ENCODE data around the gene GGTA1.
"Not testable (repeated sequence)": the region's sequence is repeated elsewhere in the genome, so short reads cannot be mapped to it uniquely, and the experiment has no call there.

Gene GGTA1

GRCh38 chr9:121455527-121456239 lies 44.0 kb downstream of the GGTA1 start:
- DNase-seq (ENCODE audit: low spot score) = no peak

- no peak for DNase-seq (ENCODE audit: low spot score)
These were observed 44.7 kb downstream of the GGTA1 start for GRCh38 chr9:121454972-121455371.

- DNase-seq (ENCODE audit: low spot score) = no peak
These were observed 46.3 kb downstream of the GGTA1 start for GRCh38 chr9:121453232-121453892.

GRCh38 chr9:121452085-121452484 lies 47.6 kb downstream of the GGTA1 start:
- no peak for DNase-seq (ENCODE audit: low spot score)

GRCh38 chr9:121451586-121451985 lies 48.1 kb downstream of the GGTA1 start:
- no peak for DNase-seq (ENCODE audit: low spot score)

- DNase-seq (ENCODE audit: low spot score) = no peak
These were observed 49.4 kb downstream of the GGTA1 start for GRCh38 chr9:121450241-121450640.

GRCh38 chr9:121449786-121450185 lies 49.9 kb downstream of the GGTA1 start:
- DNase-seq (ENCODE audit: low spot score) = no peak

- DNase-seq (ENCODE audit: low spot score) = no peak
These were observed 52.3 kb downstream of the GGTA1 start for GRCh38 chr9:121447321-121447834.

- DNase-seq (ENCODE audit: low spot score) = no peak
These were observed 53.7 kb downstream of the GGTA1 start for GRCh38 chr9:121445986-121446385.

- no peak for DNase-seq (ENCODE audit: low spot score)
These were observed 55.7 kb downstream of the GGTA1 start for GRCh38 chr9:121443981-121444380.

- no peak for DNase-seq (ENCODE audit: low spot score)
These were observed 58.5 kb downstream of the GGTA1 start for GRCh38 chr9:121441165-121441564.

GRCh38 chr9:121439711-121440664 lies 59.7 kb downstream of the GGTA1 start:
- no peak for DNase-seq (ENCODE audit: low spot score)

- no peak for DNase-seq (ENCODE audit: low spot score)
These were observed 60.6 kb downstream of the GGTA1 start for GRCh38 chr9:121439016-121439415.

- no peak for DNase-seq (ENCODE audit: low spot score)
These were observed 61.8 kb downstream of the GGTA1 start for GRCh38 chr9:121437891-121438290.

- DNase-seq (ENCODE audit: low spot score) = not testable (repeated sequence)
These were observed 62.6 kb downstream of the GGTA1 start for GRCh38 chr9:121437046-121437445.

GRCh38 chr9:121434969-121435368 lies 64.7 kb downstream of the GGTA1 start:
- no peak for DNase-seq (ENCODE audit: low spot score)

GRCh38 chr9:121427899-121428298 lies 71.7 kb downstream of the GGTA1 start:
- no peak for DNase-seq (ENCODE audit: low spot score)

GRCh38 chr9:121424024-121424432 lies 75.6 kb downstream of the GGTA1 start:
- no peak for DNase-seq (ENCODE audit: low spot score)

GRCh38 chr9:121411993-121412392 lies 87.7 kb downstream of the GGTA1 start:
- no peak for DNase-seq (ENCODE audit: low spot score)

- DNase-seq (ENCODE audit: low spot score) = no peak
These were observed 93.7 kb downstream of the GGTA1 start for GRCh38 chr9:121405899-121406298.

Data from hematopoietic multipotent progenitor cell treated with erythropoietin and hydrocortisone succinate and interleukin-3 and kit ligand, for 15 days (in vitro differentiated cells).